Glomerular endothelial cell (primary cell): ENCODE measurements around the gene RPL19. TPM values are rescaled to one million over a fixed set of nuclear protein-coding genes. Genes with fewer than 3 reads are reported as not detected.

Experiments
- DNase-seq: peaks from one replicate; pipeline ENCODE4 v3.0.0-alpha.2; 2011; ENCODE audit warnings: low read depth, low spot score; ENCODE audit errors: extremely low read depth
- total RNA-seq: library from RNA; depleted of rRNA; stranded (reverse); fragments of >200 nt; gene quantifications from 2 replicates; pipeline ENCODE4 v1.2.3, GENCODE V29; 2015

The RPL19 gene
- total RNA-seq, 1 donor from 2014 or later = 1,721 TPM

DNA sequence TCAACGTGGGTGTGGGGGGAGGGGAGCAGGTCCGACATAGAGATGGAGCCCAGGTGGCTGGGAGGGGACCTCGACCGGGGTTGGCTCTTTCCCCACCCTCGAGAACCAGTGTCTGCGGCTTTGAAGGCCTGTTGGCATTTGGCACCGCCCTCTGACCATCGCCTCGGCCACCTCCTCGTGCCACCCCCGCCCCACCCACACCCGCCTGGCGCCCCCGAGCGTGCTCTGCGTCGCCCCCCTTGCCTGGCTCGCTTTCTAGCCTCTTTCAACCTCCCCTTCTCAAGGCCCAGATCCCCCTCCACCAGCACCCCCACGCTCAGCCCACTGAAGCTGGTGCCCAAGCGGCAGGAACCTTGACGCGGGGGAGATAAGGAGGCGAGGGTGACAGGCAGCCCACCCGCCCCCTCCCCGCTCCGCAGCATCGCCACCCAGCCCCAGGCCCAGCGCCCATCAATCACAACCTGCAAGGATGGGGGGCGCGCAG lies 3.2 kb upstream of the RPL19 start:
- DNase-seq = no peak

DNA sequence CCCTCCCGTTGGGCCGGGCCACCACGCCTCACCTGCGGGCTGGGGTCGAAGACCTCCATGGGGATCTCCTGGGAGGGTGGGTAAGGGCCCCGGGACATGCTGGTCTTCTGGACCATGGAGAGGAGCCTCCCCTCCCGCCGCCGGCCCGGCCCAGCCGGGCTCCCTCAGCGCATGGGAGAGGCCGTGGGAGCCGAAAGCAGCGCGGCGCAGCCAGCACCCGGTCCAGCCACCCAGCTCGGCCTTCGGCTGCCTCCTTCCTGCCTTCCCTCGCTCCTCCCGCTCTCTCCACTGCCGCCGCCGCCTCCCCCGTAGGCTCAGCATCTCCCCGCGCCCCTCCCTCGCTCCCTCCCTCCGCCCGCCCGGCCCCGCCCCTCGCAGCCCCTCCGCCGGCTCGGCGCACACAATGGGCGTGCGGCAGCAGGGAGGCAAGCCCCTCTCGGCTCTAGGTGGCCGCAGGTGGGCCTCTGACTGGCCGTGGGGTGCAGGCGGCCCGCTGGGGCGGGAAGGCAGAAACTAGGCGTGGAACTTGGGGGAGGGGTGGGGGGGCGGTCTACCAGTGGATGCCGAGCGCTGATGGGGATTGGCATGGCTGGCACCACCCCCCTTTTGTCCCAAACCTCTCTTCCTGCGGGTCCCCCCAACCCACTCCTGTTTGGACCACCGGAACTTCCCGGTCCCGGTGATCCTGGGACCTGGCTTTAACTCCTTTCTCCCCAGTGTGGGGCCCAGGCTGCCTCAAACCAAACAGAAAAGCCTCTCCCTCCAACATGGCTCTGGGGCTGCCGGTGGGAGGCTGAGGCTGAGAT lies 2.5 kb upstream of the RPL19 start, which contains the start of gene CACNB1:
Gene CACNB1, minus strand, starts transcription at position 290 of the 806 bp plus-strand sequence. Its CDS starts 174 bp downstream, at position 116.
- DNase-seq = no peak

GRCh38 chr17:39198186-39198566 lies 1.9 kb upstream of the RPL19 start:
- DNase-seq = no peak

DNA sequence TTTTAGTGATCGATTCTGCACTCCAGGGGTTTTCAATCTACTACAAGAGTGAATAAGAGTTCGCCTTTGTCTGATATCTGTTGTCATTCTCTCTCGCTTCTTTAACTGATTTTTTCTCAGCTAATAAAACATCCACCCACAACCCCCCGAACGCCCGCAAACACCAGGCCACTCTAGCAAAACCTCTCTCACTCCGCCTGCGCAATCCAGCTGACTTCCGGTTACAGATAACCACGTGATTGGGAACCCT lies 338 bp upstream of the RPL19 start:
- no peak for DNase-seq

GRCh38 chr17:39200957-39201510 lies 951 bp downstream of the RPL19 start:
- DNase-seq = no peak

DNA sequence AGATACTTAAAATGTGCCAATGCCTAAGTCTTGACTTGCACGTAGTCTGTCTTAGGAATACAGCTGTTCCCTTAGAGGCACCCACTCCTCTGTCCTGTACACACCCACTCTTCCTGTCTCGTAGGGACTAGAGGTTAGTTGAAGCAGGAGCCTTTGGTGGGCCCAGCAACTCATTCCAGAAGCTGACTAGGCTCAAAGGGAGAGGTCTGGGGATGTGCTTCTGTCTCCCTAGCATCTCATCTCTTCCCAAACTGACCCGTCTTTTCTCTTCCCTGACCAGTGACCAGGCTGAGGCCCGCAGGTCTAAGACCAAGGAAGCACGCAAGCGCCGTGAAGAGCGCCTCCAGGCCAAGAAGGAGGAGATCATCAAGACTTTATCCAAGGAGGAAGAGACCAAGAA lies 4.2 kb downstream of the RPL19 start:
- no peak for DNase-seq

DNA sequence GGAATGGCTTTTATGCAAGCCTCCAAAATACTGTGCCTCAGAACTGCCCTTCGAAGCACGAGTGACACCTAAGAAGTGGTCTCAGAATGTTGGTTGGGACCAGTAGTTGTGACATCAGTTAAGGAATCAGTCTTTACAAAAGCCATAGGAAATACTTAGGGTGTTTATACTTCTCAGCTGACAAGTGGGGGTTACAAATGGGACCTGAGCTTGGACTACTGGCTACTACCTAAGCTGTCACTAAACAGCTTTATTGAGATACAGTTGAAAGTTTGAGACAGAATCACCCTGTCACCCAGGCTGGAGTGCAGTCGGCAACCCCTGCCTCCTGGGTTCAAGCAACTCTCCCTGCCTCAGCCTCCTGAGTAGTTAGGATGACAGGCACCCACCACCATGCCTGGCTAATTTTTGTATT lies 5.0 kb downstream of the RPL19 start:
- DNase-seq = no peak

DNA sequence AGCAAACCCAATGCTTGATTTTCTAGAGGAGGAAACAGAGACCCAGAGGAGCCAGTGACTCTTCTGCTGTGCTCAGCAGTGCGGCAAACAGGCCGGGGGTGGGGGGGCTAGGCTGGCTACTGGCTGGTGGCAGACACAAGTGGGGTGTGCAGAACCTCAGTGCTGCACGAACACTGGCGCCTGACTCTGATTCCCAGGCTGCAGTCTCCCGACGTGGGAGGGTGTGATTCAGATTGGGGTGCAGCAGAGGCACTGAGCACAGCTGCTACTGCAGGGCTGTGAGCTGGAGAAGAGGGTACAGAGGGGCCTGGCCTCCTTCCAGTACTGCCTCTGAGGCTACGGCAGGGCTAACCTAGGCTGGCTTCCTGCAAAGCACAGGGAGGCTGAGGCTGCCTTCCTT lies 8.1 kb downstream of the RPL19 start:
- no peak for DNase-seq

DNA sequence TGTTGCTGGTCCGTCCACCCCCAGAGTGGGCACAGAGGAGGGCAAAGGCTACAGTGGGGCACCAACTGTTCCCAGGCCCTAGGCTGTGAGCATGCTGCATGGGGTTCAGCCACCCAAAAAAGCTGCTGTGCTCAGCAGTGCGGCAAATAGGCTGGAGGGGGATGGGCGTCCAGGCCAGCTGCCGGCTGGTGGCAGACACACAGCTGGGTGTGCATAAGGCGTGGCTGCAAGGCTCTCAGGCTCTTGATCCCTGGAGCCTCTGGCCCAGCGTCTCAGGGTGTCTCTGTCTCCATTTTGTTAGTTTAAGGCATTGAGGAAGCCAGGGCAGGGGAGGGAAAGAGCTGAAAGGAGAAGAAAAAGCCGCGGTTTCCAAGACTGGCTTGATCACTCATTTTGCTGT lies 8.8 kb downstream of the RPL19 start:
- DNase-seq = no peak

GRCh38 chr17:39209317-39210092 lies 9.4 kb downstream of the RPL19 start:
- DNase-seq = no peak

- DNase-seq = no peak
Measured at GRCh38 chr17:39210093-39210434, 10.0 kb downstream of the RPL19 start.

DNA sequence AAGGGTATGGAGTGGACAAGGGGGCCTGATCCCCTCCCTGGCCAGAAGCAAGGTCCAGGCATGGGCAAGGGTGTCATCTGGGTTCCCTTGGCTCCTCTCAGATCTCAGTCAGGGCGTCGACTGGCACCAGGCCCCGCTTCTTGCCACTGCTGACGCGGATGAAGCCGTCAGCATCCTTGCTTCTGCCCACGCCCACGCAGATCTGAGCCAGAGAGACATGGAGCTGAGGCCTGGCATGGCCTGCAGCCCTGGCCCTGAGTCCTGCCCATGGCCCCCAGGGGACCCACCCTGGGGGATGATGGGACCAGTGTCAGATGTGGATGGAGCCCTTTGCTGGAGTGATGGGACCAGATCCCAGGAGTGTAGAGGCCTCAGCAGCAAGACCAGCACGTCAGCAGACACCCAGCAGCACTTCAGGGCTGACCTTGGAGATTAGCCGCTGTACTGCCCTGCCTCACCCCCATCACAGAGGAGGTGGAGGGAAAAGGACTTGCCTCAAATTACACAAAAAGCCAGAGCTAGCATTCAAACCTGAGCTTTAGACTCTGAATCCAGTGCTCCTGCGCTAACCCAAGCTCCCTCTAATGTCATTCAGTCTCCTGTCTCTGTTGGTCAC lies 12.2 kb downstream of the RPL19 start:
- DNase-seq = no peak

- no peak for DNase-seq
Measured at GRCh38 chr17:39212841-39213480, 12.9 kb downstream of the RPL19 start.

- DNase-seq = no peak
Measured at GRCh38 chr17:39213852-39214251, 13.8 kb downstream of the RPL19 start.

DNA sequence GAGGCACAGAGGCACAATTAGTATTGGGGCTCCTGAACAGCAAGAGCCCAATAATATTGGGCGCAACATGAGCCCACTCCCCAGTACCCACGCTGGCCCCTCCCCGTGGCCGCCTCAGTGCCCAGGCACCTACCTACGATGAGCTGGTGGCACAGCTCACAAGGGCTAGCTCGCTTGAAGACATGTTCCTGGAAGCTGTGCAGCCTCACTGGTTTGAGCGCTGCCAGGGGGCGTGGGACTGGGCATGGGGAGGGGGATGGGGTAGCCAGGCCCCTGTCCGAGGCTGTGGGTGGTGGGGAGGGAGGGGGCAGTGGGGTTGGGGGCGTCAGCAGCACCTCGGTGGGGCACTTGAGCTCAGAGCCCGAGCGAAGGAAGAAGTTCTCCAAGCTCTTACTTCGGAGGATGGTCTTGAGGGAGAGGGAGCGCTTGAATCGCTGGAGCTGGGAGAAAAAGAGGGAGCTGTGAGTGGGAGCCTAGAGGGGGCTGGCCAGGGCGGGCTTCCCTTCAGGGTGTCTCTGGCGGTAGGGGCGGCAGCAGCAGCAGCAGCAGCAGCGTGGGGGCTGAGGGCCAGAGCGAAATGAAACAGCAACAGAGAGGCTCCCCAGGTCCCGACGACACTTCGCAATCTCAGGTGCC lies 17.8 kb downstream of the RPL19 start:
- no peak for DNase-seq

GRCh38 chr17:39218906-39219305 lies 18.8 kb downstream of the RPL19 start:
- no peak for DNase-seq

- no peak for DNase-seq
Measured at GRCh38 chr17:39219647-39220154, 19.6 kb downstream of the RPL19 start.

DNA sequence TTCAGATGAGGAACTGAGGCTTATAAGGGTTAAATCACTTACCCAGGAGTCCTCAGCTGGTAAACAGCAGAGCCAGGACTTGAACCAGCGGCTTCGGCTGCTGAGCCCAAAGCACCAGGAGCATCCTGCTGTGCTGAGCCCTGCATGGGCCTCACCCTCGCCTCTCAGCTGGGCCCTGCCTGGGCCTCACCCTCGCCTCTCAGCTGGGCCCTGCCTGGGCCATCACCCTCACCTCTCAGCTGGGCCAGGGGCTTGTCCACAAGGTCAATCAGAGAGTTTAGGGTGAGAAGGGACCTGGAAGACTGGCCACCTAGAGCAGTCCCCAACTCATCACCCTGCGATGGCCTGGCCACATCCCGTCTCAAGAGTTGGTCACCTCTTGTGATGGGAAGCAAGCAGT lies 21.5 kb downstream of the RPL19 start:
- DNase-seq = no peak

GRCh38 chr17:39222151-39222550 lies 22.1 kb downstream of the RPL19 start:
- no peak for DNase-seq
